WI38 (cell line): ENCODE results near the gene GRM5.

Source experiments
- H3K4me3 ChIP-seq: 2 replicates; pipeline ENCODE4 v1.5.1; 2011; ENCODE audit warnings: low read depth, mild to moderate bottlenecking, control low read depth, low read length
- TF ChIP-seq, protein P1 (sequence below): IDR thresholded peaks from 2 replicates; pipeline ENCODE4 v1.5.1; 2012; ENCODE audit warnings: low read depth, mild to moderate bottlenecking, control low read depth, low read length

Gene GRM5

DNA sequence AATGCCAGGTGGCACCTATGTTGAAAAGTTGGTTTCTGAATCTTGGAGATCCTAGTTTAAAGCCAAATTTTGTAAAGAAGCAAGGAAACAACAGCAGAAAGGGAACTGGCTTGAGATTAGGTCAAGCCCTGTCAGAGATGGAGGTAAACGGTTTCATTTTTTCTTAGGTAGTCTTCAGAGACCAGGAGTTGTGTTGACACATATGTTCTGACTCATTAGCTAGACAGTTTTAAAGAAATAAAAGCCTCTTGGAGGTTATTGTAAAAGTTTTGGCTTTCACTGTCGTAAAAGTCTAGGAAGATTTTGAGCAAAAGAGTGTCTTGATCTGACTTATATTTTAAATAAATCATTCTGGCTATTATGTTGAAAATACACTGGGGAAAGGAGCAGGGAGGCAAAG is 576.8 kb downstream of the GRM5 start:
- H3K4me3 ChIP-seq, result no peak overlapping the region
- TF ChIP-seq, protein P1, sequence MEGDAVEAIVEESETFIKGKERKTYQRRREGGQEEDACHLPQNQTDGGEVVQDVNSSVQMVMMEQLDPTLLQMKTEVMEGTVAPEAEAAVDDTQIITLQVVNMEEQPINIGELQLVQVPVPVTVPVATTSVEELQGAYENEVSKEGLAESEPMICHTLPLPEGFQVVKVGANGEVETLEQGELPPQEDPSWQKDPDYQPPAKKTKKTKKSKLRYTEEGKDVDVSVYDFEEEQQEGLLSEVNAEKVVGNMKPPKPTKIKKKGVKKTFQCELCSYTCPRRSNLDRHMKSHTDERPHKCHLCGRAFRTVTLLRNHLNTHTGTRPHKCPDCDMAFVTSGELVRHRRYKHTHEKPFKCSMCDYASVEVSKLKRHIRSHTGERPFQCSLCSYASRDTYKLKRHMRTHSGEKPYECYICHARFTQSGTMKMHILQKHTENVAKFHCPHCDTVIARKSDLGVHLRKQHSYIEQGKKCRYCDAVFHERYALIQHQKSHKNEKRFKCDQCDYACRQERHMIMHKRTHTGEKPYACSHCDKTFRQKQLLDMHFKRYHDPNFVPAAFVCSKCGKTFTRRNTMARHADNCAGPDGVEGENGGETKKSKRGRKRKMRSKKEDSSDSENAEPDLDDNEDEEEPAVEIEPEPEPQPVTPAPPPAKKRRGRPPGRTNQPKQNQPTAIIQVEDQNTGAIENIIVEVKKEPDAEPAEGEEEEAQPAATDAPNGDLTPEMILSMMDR, result no peak

DNA sequence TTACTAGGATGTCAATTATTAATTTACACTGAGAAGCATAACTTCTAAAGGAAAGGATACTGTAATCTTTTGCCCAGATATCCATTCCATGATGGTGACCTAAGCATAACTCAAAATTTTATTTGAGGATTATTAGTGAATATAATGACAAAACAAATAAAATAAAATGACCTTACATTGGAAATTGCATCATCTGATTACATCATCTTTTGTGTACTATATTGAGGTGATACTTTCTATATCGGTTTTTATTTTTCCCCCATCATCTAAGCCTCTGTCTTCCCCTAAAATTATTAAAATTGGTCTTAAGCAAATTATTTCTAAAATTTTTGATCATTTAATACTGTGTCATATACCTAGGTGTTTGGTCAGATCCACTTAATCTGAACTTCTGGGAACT is 578.1 kb downstream of the GRM5 start:
- TF ChIP-seq, protein P1, result no peak
- no peak overlapping the region for H3K4me3 ChIP-seq

DNA sequence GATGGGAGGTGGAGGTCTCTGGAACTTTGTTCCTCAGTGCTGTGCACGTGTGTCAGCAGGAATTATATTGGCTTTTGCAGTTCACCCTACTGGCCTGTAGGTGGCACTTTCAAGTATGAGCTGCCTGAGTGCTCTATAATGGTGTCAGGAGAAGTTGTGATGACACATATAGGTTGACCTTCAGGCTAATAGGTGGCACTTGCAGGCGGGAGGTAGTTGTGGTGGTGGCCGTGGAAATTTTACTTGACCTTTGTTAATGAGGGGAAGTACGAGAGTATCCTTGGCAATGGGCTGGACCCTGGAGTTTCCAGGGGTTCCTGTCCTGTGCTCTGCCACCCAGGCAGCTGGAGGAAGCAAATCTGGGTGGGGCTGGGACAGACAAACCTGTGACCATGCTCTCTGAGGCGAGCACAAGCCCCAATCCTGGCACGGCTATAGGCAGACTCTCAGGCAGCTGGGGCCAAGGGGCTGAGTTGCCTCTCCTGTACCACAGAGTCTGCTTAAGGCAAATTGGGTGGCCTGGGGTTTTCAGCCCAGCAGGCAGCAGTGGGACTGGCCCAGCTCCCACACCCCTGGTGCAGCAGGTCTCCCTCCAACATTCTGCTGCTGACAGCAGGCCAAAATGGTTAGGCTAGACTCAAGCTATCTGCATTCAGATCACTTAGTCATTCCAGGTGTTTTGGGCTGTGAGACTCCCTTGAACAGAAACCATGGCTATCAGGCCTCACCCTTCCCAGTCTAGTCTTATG is 580.7 kb downstream of the GRM5 start:
- TF ChIP-seq, protein P1, result peak; percentile 63
- H3K4me3 ChIP-seq, result no peak overlapping the region

DNA sequence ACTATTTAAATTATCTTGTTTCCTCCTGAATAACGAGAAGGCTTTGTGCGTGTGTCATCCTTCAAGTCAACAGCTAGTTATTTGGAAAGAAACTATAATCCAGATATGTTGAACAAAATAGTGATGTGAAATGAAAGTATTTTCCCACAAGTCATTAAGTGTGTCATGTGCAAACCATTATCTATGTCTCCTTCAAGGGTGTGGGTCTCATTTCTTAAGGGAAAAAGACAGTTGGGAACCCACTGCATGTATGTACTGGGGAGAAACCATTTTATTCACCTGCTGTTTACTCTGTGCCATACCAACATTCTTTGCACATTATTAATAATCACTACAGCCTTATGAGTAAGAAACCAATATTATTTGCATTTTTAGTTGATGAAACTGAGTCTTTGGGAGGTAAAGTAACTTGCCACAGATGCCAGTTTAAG is 582.9 kb downstream of the GRM5 start:
- no peak overlapping the region for H3K4me3 ChIP-seq
- TF ChIP-seq, protein P1, result no peak

DNA sequence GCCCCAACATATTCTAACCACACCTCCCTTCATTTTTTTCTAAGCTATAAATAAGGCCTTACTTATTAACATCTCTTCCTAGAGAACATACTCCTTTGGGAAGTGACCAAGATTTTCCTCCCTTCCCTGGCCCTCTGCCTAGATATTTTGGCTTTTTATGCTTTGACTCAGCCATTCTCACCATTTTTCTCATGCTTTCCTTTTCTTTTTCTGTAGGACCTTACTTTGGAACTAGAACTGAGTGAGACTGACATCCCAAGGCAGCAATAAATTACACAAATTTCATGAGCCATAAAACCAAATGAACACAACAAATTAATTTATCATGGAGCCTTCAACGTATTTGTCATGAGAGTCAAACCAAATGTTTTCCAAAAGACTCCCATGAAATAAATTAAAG is 585.6 kb downstream of the GRM5 start:
- no peak overlapping the region for H3K4me3 ChIP-seq

DNA sequence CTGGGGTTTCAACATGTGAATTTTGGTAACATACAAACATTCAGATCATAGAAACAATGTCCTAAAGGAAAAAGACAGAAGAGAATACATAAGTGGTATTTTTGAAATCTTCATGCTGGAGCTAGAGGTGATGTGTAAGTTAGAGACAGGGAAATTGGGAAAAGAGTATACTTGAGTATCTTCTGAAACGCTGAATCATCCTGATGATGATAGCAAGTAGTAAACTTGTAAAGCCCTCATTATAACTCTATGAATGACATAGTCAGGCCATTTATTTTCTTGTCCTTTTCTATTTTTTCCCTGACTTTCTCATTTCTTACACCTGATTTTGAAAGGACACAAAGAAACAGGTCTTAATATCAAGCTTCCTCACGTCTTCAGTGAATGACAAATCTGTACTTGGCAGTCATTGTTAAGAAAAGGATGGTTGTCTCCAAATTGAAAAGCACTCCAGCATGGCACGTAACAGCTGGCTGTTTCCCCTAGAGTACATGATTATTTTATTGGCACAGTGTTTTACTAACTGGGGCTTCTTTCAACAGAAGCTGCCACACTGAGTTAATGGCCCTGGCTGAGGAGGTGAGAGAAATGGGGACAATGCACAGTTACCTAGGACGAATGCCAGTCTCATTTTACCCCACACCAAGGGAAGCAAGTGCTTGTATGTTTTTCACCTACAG is 587.5 kb downstream of the GRM5 start:
- H3K4me3 ChIP-seq, result no peak overlapping the region
- TF ChIP-seq, protein P1, result no peak

More for the DNA sequence above, 585.6 kb downstream of the GRM5 start:
- TF ChIP-seq, protein P1, result no peak

DNA sequence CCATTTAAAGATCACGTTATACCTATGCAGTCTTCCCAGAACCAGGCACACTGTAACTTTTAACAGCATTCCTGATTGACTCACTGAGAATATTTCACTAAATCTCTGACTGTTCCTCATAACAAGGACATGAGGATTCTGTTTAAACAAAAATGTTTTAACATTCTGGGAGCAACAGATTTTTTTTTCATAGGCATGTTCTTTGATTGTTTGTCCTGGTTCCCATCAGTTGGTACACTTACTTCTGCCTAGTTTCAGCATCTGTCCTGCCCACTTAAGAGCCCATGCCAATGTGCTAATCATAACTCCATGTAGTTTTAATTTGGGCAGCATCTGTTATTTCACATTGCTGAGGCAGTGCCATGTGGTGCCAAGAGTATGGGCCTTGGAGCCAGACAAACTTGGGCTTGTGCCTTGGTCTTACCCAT is 589.8 kb downstream of the GRM5 start:
- H3K4me3 ChIP-seq, result no peak overlapping the region
- TF ChIP-seq, protein P1, result no peak
